Activated CD4-positive, alpha-beta T cell treated with anti-CD3 and anti-CD28 coated beads, Interleukin-2, amount 10 ng/mL, durations not matched to agents 7 days and 5 days (primary cell): ENCODE measurements around the gene PANX1. TPM values are rescaled to one million over a fixed set of nuclear protein-coding genes. Genes with fewer than 3 reads are reported as not detected.

Experiments
- CTCF ChIA-PET: fragments of 350-600 bp; sonication (Branson Sonifier 250); formaldehyde crosslinking; loops from one replicate; lab custom pipeline; 2021; ENCODE audit warnings: antibody characterized with exemption; lab: Charles Lee
- POLR2A ChIA-PET: fragments of 350-600 bp; sonication (Branson Sonifier 250); formaldehyde crosslinking; loops from one replicate; lab custom pipeline; 2021; ENCODE audit warnings: antibody characterized with exemption; lab: Charles Lee
- DNase-seq: peaks from one replicate; pipeline ENCODE4 v3.0.0-alpha.2; 2020
- H3K27ac Mint-ChIP-seq: one replicate; pipeline ENCODE4 v1.8.0; 2021; ENCODE audit warnings: mild to moderate bottlenecking, moderate library complexity, mixed read lengths
- H3K27me3 Mint-ChIP-seq: one replicate; pipeline ENCODE4 v1.8.0; 2021; ENCODE audit warnings: mixed read lengths
- H3K36me3 Mint-ChIP-seq: one replicate; pipeline ENCODE4 v1.8.0; 2021; ENCODE audit warnings: low read depth, mixed read lengths
- H3K4me1 Mint-ChIP-seq: one replicate; pipeline ENCODE4 v1.8.0; 2021; ENCODE audit warnings: mixed read lengths
- H3K4me3 Mint-ChIP-seq: one replicate; pipeline ENCODE4 v1.8.0; 2021; ENCODE audit warnings: mild to moderate bottlenecking, moderate library complexity, mixed read lengths
- H3K9me3 Mint-ChIP-seq: one replicate; pipeline ENCODE4 v1.8.0; 2021; ENCODE audit warnings: mixed read lengths
- total RNA-seq, 2 experiments: library from RNA; stranded (reverse); gene quantifications; one replicate each; pipeline ENCODE4 v1.2.3, GENCODE V29; 2021

PANX1 gene
- total RNA-seq, 2 experiments from 2014 or later = 13.2 to 13.9 TPM

GRCh38 chr11:94212898-94213297, 84.3 kb downstream of the PANX1 start:
- Mint-ChIP-seq H3K4me1 (no peaks in the 10 kb centered on the region), H3K27ac (no peak overlapping the region), H3K36me3 (no peaks in the 10 kb centered on the region), H3K4me3 (no peak overlapping the region), H3K9me3 (no peaks in the 10 kb centered on the region), H3K27me3 (no peaks in the 10 kb centered on the region)
- DNase-seq = no peak
- ChIA-PET CTCF (interaction anchor here (1.0 kb wide), 1 partner anchor 13 kb away, joined by 3 read pairs; no protein-coding TSS in a partner anchor), POLR2A (no interaction called here)

- DNase-seq = no peak
- ChIA-PET POLR2A (no interaction called here), CTCF (no interaction called here)
These were observed 89.1 kb downstream of the PANX1 start for GRCh38 chr11:94217705-94218104.

GRCh38 chr11:94218372-94218771, 89.7 kb downstream of the PANX1 start:
- Mint-ChIP-seq H3K9me3 (peaks cover 20% of the 10 kb centered on the region), H3K36me3 (no peaks in the 10 kb centered on the region), H3K27me3 (no peaks in the 10 kb centered on the region), H3K4me1 (no peaks in the 10 kb centered on the region), H3K27ac (no peak overlapping the region), H3K4me3 (no peak overlapping the region)
- CTCF ChIA-PET = no interaction called here
- no peak for DNase-seq
- POLR2A ChIA-PET = no interaction called here

More at GRCh38 chr11:94217705-94218104, 89.1 kb downstream of the PANX1 start:
- no peak overlapping the region for H3K4me3 Mint-ChIP-seq
- H3K27ac Mint-ChIP-seq = no peak overlapping the region
- H3K9me3 Mint-ChIP-seq = peaks cover 20% of the 10 kb centered on the region
- H3K4me1 Mint-ChIP-seq = no peaks in the 10 kb centered on the region
- H3K27me3 Mint-ChIP-seq = no peaks in the 10 kb centered on the region
- H3K36me3 Mint-ChIP-seq = no peaks in the 10 kb centered on the region

GRCh38 chr11:94219771-94220170, 91.1 kb downstream of the PANX1 start:
- CTCF ChIA-PET = no interaction called here
- Mint-ChIP-seq H3K9me3 (peaks cover 20% of the 10 kb centered on the region), H3K4me1 (no peaks in the 10 kb centered on the region), H3K36me3 (no peaks in the 10 kb centered on the region), H3K4me3 (no peak overlapping the region), H3K27ac (no peak overlapping the region), H3K27me3 (no peaks in the 10 kb centered on the region)
- POLR2A ChIA-PET = no interaction called here
- DNase-seq = no peak

- ChIA-PET CTCF (no interaction called here), POLR2A (no interaction called here)
- Mint-ChIP-seq H3K4me1 (no peaks in the 10 kb centered on the region), H3K27me3 (no peaks in the 10 kb centered on the region), H3K36me3 (no peaks in the 10 kb centered on the region), H3K4me3 (no peak overlapping the region), H3K9me3 (peaks cover 17% of the 10 kb centered on the region), H3K27ac (no peak overlapping the region)
- no peak for DNase-seq
These were observed 95.4 kb downstream of the PANX1 start for GRCh38 chr11:94224078-94224477.

Other genes with a start within 250 kb of the PANX1 start
- not detected for gene HEPHL1, start 107.5 kb upstream of the PANX1 start, total RNA-seq
- gene IZUMO1R, start 175.7 kb downstream of the PANX1 start, total RNA-seq = not detected